Trophoblast cell (in vitro differentiated cells and primary cell): ENCODE results near the gene RSPH6A.
A peak's percentile ranks its signal among the peaks of the same experiment; 100 is the strongest.

Experiments
- DNase-seq, 2 donors: peaks; one replicate each; pipeline ENCODE4 v3.0.0-alpha.2; 2016
- H2AFZ ChIP-seq: 2 replicates; pipeline ENCODE4 v1.6.1; 2013; ENCODE audit warnings: low read length, moderate library complexity, mild to moderate bottlenecking; ENCODE audit not compliant: insufficient read depth, poor library complexity
- H2AK5ac ChIP-seq: 2 replicates; pipeline ENCODE4 v1.6.1; 2013; ENCODE audit warnings: mild to moderate bottlenecking, low read length
- H2BK120ac ChIP-seq: 2 replicates; pipeline ENCODE4 v1.6.1; 2013; ENCODE audit warnings: low read length, mild to moderate bottlenecking, moderate library complexity; ENCODE audit not compliant: insufficient read depth, poor library complexity
- H2BK12ac ChIP-seq: 2 replicates; pipeline ENCODE4 v1.6.1; 2013; ENCODE audit warnings: mild to moderate bottlenecking, low read length, moderate library complexity
- H2BK5ac ChIP-seq: 2 replicates; pipeline ENCODE4 v1.6.1; 2013; ENCODE audit warnings: low read length, low read depth, moderate library complexity, mild to moderate bottlenecking; ENCODE audit not compliant: poor library complexity
- H3K14ac ChIP-seq: 2 replicates; pipeline ENCODE4 v1.6.1; 2013; ENCODE audit warnings: mild to moderate bottlenecking, low read length
- H3K18ac ChIP-seq: 2 replicates; pipeline ENCODE4 v1.6.1; 2013; ENCODE audit warnings: mild to moderate bottlenecking, low read length
- H3K23ac ChIP-seq: 2 replicates; pipeline ENCODE4 v1.6.1; 2013; ENCODE audit warnings: low read length
- H3K27ac ChIP-seq: 2 replicates; pipeline ENCODE4 v1.5.1; 2013; ENCODE audit warnings: low read depth, mild to moderate bottlenecking, inconsistent platforms, low read length, moderate library complexity
- H3K27me3 ChIP-seq: 2 replicates; pipeline ENCODE4 v1.6.1; 2013; ENCODE audit warnings: inconsistent platforms, mild to moderate bottlenecking, low read length, moderate library complexity; ENCODE audit not compliant: insufficient read depth
- H3K36me3 ChIP-seq, 2 experiments: 1 replicate in 1 of 2; 2 replicates in 1 of 2; pipeline ENCODE4 v1.6.1; 2013; ENCODE audit warnings: low read length in 2 of 2, mild to moderate bottlenecking in 2 of 2, moderate library complexity in 1 of 2; ENCODE audit not compliant: insufficient read depth in 2 of 2, control insufficient read depth in 1 of 2
- H3K4ac ChIP-seq: 2 replicates; pipeline ENCODE4 v1.6.1; 2013; ENCODE audit warnings: low read depth, mild to moderate bottlenecking, low read length, moderate library complexity
- H3K4me1 ChIP-seq, 2 experiments: 1 replicate in 1 of 2; 2 replicates in 1 of 2; pipeline ENCODE4 v1.6.1; 2013; ENCODE audit warnings: low read length in 2 of 2, mild to moderate bottlenecking in 2 of 2, moderate library complexity in 1 of 2; ENCODE audit not compliant: insufficient read depth in 2 of 2, control insufficient read depth in 1 of 2
- H3K4me2 ChIP-seq: 2 replicates; pipeline ENCODE4 v1.6.1; 2013; ENCODE audit warnings: inconsistent platforms, mild to moderate bottlenecking, low read length, moderate library complexity
- H3K4me3 ChIP-seq: 2 replicates; pipeline ENCODE4 v1.5.1; 2013; ENCODE audit warnings: mild to moderate bottlenecking, low read depth, low read length, inconsistent platforms
- H3K79me1 ChIP-seq: one replicate; pipeline ENCODE4 v1.6.1; 2013; ENCODE audit warnings: low read length
- H3K79me2 ChIP-seq: 2 replicates; pipeline ENCODE4 v1.6.1; 2013; ENCODE audit warnings: low read length, mild to moderate bottlenecking; ENCODE audit not compliant: control insufficient read depth, insufficient read depth, poor library complexity
- H3K9ac ChIP-seq: 2 replicates; pipeline ENCODE4 v1.6.1; 2013; ENCODE audit warnings: mild to moderate bottlenecking, low read length
- H3K9me3 ChIP-seq: 2 replicates; pipeline ENCODE4 v1.6.1; 2013; ENCODE audit warnings: low read depth, mild to moderate bottlenecking, control low read depth, inconsistent platforms, low read length; ENCODE audit not compliant: insufficient read depth
- H4K12ac ChIP-seq: 2 replicates; pipeline ENCODE4 v1.6.1; 2013; ENCODE audit warnings: low read depth, mild to moderate bottlenecking, low read length, moderate library complexity
- H4K8ac ChIP-seq: 2 replicates; pipeline ENCODE4 v1.6.1; 2013; ENCODE audit warnings: low read depth, mild to moderate bottlenecking, low read length, moderate library complexity
- H4K91ac ChIP-seq: one replicate; pipeline ENCODE4 v1.6.1; 2013; ENCODE audit warnings: low read depth, mild to moderate bottlenecking, low read length, moderate library complexity
- WGBS: extraction: QIAGEN DNeasy Blood & Tissue Kit; methylation state at CpG from one replicate; pipeline ENCODE4 v1.1.7; 2013; ENCODE audit warnings: missing lambda C conversion rate; ENCODE audit not compliant: insufficient read length, insufficient coverage; ENCODE audit errors: extremely low coverage; 5-methylcytosine and 5-hydroxymethylcytosine counted together

RSPH6A gene

GRCh38 chr19:45777395-45777961 is 37.6 kb downstream of the RSPH6A start:
- DNase-seq, result no peak
- Histone ChIP-seq H2AK5ac (no peak overlapping the region), H3K79me2 (no peaks in the 10 kb centered on the region), H3K79me1 (peaks cover 2% of the 10 kb centered on the region), H3K4ac (no peak overlapping the region), H3K27ac (no peak overlapping the region), H3K23ac (no peak overlapping the region), H3K9me3 (no peaks in the 10 kb centered on the region), H2BK5ac (no peak overlapping the region), H3K36me3 (peaks cover 26 to 27% of the 10 kb centered on the region in 2 experiments), H3K14ac (no peak overlapping the region), H3K4me1 (peaks cover 14 to 19% of the 10 kb centered on the region in 2 experiments), H3K4me3 (no peak overlapping the region), H3K18ac (no peak overlapping the region), H3K9ac (no peak overlapping the region), H3K4me2 (no peak overlapping the region), H4K8ac (no peak overlapping the region), H2BK12ac (no peak overlapping the region), H4K91ac (no peak overlapping the region), H2AFZ (no peak overlapping the region), H3K27me3 (no peaks in the 10 kb centered on the region), H4K12ac (no peak overlapping the region), H2BK120ac (no peak overlapping the region)
- no CpG with 5 or more reads among the region's 34 CpGs for WGBS

DNA sequence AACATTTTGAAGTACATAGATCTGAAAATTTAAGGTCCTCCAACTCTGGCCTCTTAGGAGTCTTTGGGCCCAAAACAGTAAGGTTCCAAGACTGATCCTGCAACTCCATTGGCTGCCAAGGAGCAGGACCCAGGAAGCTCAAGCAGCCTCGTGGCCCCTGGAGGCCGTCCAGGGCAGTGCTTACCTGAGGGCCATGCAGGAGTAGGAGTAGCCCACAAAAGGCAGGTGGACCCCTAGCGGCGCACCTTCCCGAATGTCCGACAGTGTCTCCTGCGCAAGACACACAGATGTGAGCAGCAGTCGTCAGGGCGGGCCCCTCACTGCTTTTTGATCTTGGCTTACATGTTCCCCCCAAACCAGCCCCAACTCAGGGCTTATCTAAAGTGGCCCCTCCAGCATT is 40.3 kb downstream of the RSPH6A start:
- H2AK5ac ChIP-seq, result no peak overlapping the region
- no peak overlapping the region for H2BK5ac ChIP-seq
- peaks cover 5% of the 10 kb centered on the region for H3K79me1 ChIP-seq
- H3K79me2 ChIP-seq, result peaks cover 2% of the 10 kb centered on the region
- H3K36me3 ChIP-seq, result peaks cover 36 to 37% of the 10 kb centered on the region in 2 experiments
- no peak overlapping the region for H2AFZ ChIP-seq
- no peak overlapping the region for H3K27ac ChIP-seq
- no peak overlapping the region for H2BK120ac ChIP-seq
- WGBS, result no CpG with 5 or more reads among the region's 9 CpGs
- H3K14ac ChIP-seq, result no peak overlapping the region
- no peaks in the 10 kb centered on the region for H3K9me3 ChIP-seq
- H3K4me1 ChIP-seq, result peaks cover 1 to 11% of the 10 kb centered on the region in 2 experiments
- no peak overlapping the region for H4K91ac ChIP-seq
- no peak overlapping the region for H3K4me2 ChIP-seq
- no peak overlapping the region for H3K4me3 ChIP-seq
- no peak overlapping the region for H3K9ac ChIP-seq
- no peak overlapping the region for H2BK12ac ChIP-seq
- H3K27me3 ChIP-seq, result no peaks in the 10 kb centered on the region
- DNase-seq, result peak; percentile 63 to 77
- H4K8ac ChIP-seq, result no peak overlapping the region
- no peak overlapping the region for H3K23ac ChIP-seq
- no peak overlapping the region for H4K12ac ChIP-seq
- no peak overlapping the region for H3K4ac ChIP-seq
- H3K18ac ChIP-seq, result no peak overlapping the region

DNA sequence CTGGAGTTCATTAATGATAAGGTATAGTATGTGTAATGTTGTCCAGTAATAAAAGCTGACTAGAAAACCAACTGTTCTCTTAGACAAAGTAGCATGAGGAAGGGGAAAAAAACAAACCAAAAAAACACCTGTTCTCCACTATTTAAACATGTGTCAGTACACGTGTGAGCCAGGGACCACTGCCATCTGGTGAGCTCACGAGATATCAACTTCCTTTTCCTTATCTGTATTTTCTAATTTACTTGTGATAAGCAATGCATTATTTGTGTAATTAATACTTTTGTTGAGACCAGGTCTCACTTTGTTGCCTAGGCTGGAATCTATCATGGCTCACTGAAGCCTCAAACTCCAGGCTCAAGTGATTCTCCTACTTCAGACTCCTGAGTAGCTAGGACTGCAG is 41.7 kb downstream of the RSPH6A start:
- H3K36me3 ChIP-seq, result peaks cover 35 to 36% of the 10 kb centered on the region in 2 experiments
- no peak overlapping the region for H4K91ac ChIP-seq
- peaks cover 15% of the 10 kb centered on the region for H3K79me1 ChIP-seq
- no peak overlapping the region for H3K18ac ChIP-seq
- H3K4me1 ChIP-seq, result peaks cover 0 to 5% of the 10 kb centered on the region in 2 experiments
- H3K9ac ChIP-seq, result no peak overlapping the region
- H3K14ac ChIP-seq, result no peak overlapping the region
- H3K79me2 ChIP-seq, result peaks cover 7% of the 10 kb centered on the region
- no CpG with 5 or more reads among the region's 2 CpGs for WGBS
- H2AK5ac ChIP-seq, result no peak overlapping the region
- H3K4me2 ChIP-seq, result no peak overlapping the region
- no peaks in the 10 kb centered on the region for H3K9me3 ChIP-seq
- no peak overlapping the region for H4K12ac ChIP-seq
- H3K4me3 ChIP-seq, result no peak overlapping the region
- H2BK5ac ChIP-seq, result no peak overlapping the region
- no peak overlapping the region for H3K4ac ChIP-seq
- H2BK12ac ChIP-seq, result no peak overlapping the region
- no peaks in the 10 kb centered on the region for H3K27me3 ChIP-seq
- H2BK120ac ChIP-seq, result no peak overlapping the region
- H2AFZ ChIP-seq, result no peak overlapping the region
- no peak overlapping the region for H4K8ac ChIP-seq
- no peak for DNase-seq
- no peak overlapping the region for H3K27ac ChIP-seq
- no peak overlapping the region for H3K23ac ChIP-seq

GRCh38 chr19:45772912-45773311 is 42.2 kb downstream of the RSPH6A start:
- DNase-seq, result no peak
- Histone ChIP-seq H2BK5ac (no peak overlapping the region), H3K9ac (no peak overlapping the region), H2AFZ (no peak overlapping the region), H2BK12ac (no peak overlapping the region), H3K14ac (no peak overlapping the region), H3K36me3 (peaks cover 30 to 32% of the 10 kb centered on the region in 2 experiments), H3K18ac (no peak overlapping the region), H3K9me3 (no peaks in the 10 kb centered on the region), H3K4ac (no peak overlapping the region), H4K12ac (no peak overlapping the region), H2BK120ac (no peak overlapping the region), H3K27ac (no peak overlapping the region), H3K27me3 (no peaks in the 10 kb centered on the region), H4K8ac (no peak overlapping the region), H4K91ac (no peak overlapping the region), H3K4me1 (peaks cover 0 to 5% of the 10 kb centered on the region in 2 experiments), H2AK5ac (no peak overlapping the region), H3K4me3 (no peak overlapping the region), H3K79me2 (peaks cover 10% of the 10 kb centered on the region), H3K4me2 (no peak overlapping the region), H3K79me1 (peaks cover 20% of the 10 kb centered on the region), H3K23ac (no peak overlapping the region)
- no CpG with 5 or more reads among the region's 3 CpGs for WGBS
